K562 (cell line): ENCODE data around the gene GLMP. TPM values are rescaled to one million over a fixed set of nuclear protein-coding genes. Genes with fewer than 3 reads are reported as not detected.

Experiments used
- CREM ChIP-seq: IDR thresholded peaks from 2 replicates; pipeline ENCODE4 v1.6.1; 2014; ENCODE audit warnings: antibody characterized with exemption, low read depth
- FOXP1 ChIP-seq: sonication (generic); formaldehyde crosslinking; IDR thresholded peaks from 2 replicates; pipeline ENCODE4 v1.8.0; 2022; ENCODE audit warnings: mild to moderate bottlenecking, missing genetic modification reagents
- HOMEZ ChIP-seq: fragments of 250-450 bp; sonication (Bioruptor Pico); IDR thresholded peaks from 2 replicates; pipeline ENCODE4 v1.4.0; 2020; ENCODE audit warnings: mild to moderate bottlenecking, moderate library complexity
- NFIX ChIP-seq: fragments of 250-450 bp; sonication (Bioruptor Pico); IDR thresholded peaks from 2 replicates; pipeline ENCODE4 v1.4.0; 2020; ENCODE audit warnings: low read depth, mild to moderate bottlenecking, moderate library complexity
- POLR3A ChIP-seq: IDR thresholded peaks from 2 replicates; pipeline ENCODE4 v1.6.1; 2011; ENCODE audit warnings: borderline replicate concordance, mild to moderate bottlenecking, moderate library complexity; ENCODE audit not compliant: insufficient read length, insufficient read depth; ENCODE audit errors: extremely low read depth
- RNF2 ChIP-seq: sonication (generic); IDR thresholded peaks from 2 replicates; pipeline ENCODE4 v1.6.1; 2016
- SIN3A ChIP-seq, 2 experiments: fragments of 150-350 bp in 1 of 2; IDR thresholded peaks; 2 replicates each; pipeline ENCODE4 v1.6.1; 2011 to 2016; ENCODE audit warnings: borderline replicate concordance in 2 of 2, low read depth in 2 of 2, low read length in 2 of 2, mild to moderate bottlenecking in 2 of 2, moderate library complexity in 2 of 2; ENCODE audit not compliant: control insufficient read depth in 1 of 2
- SNRNP70 ChIP-seq: fragments of 200-400 bp; formaldehyde crosslinking; optimal IDR thresholded peaks from 2 replicates; pipeline ENCODE3; 2017; ENCODE audit warnings: low read depth, low read length
- SP1 ChIP-seq: sonication (generic); formaldehyde crosslinking; IDR thresholded peaks from 2 replicates; pipeline ENCODE4 v1.8.1; 2022; ENCODE audit warnings: mild to moderate bottlenecking, missing genetic modification reagents
- TAF1 ChIP-seq: IDR thresholded peaks from 2 replicates; pipeline ENCODE4 v1.6.1; 2011; ENCODE audit warnings: mild to moderate bottlenecking, low read length, moderate library complexity; ENCODE audit not compliant: insufficient read depth, control insufficient read depth, severe bottlenecking; ENCODE audit errors: extremely low read depth
- TBL1XR1 ChIP-seq, 2 experiments: IDR thresholded peaks; 2 replicates each; pipeline ENCODE4 v1.6.1; 2012; ENCODE audit warnings: improper control_type of control experiment in 2 of 2, low read length in 2 of 2, mild to moderate bottlenecking in 1 of 2
- ZFX ChIP-seq: sonication (generic); formaldehyde crosslinking; IDR thresholded peaks from 2 replicates; pipeline ENCODE4 v1.8.0; 2022; ENCODE audit warnings: mild to moderate bottlenecking, missing genetic modification reagents, moderate library complexity
- ZNF436 ChIP-seq: fragments of 250-450, 450-650 bp; sonication (Bioruptor Pico); formaldehyde crosslinking; IDR thresholded peaks from 2 replicates; pipeline ENCODE4 v1.7.0; 2020; ENCODE audit warnings: mild to moderate bottlenecking
- polyA plus RNA-seq, 8 experiments: library from polyadenylated mRNA; depleted of rRNA in 4 of 8; stranded (reverse) in 5 of 8; unstranded in 3 of 8; fragments of >200 nt; fragmentation: Nextera tagmentation in 2 of 8; fragmentation: Illumina TruSeq in 1 of 8; extraction: Ambion mirVana in 2 of 8; extraction: Trizol in 1 of 8; gene quantifications; 2 replicates each; pipeline versions ENCODE4 v1.2.1 to v1.2.3, GENCODE V29; 2011 to 2014; ENCODE audit warnings: inconsistent platforms in 1 of 8, missing spikeins in 1 of 8
- total RNA-seq, 7 experiments: library from RNA; depleted of rRNA in 6 of 7; stranded (reverse); fragments of >200 nt in 6 of 7; fragmentation: Illumina TruSeq in 2 of 7; extraction: Trizol in 2 of 7; gene quantifications; 2 replicates each; pipeline versions ENCODE4 v1.2.1 to v1.2.3, GENCODE V29; 2011 to 2021; ENCODE audit warnings: low replicate concordance in 1 of 7
- TF ChIP-seq, protein P1 (sequence below), 2 experiments: fragments of 450-650 bp; IDR thresholded peaks; 2 replicates each; pipeline ENCODE4 v1.6.1; 2018; ENCODE audit warnings: mild to moderate bottlenecking in 2 of 2, low read depth in 1 of 2; ENCODE audit not compliant: partially characterized antibody in 2 of 2
- TF ChIP-seq, protein P2 (sequence below): fragments of 250-450 bp; sonication (Bioruptor Pico); IDR thresholded peaks from 2 replicates; pipeline ENCODE4 v1.5.0; 2021; ENCODE audit warnings: mild to moderate bottlenecking, borderline replicate concordance
- TF ChIP-seq, protein P3 (sequence below): fragments of 450-650 bp; IDR thresholded peaks from 2 replicates; pipeline ENCODE4 v1.7.0; 2016; ENCODE audit warnings: borderline replicate concordance

Gene GLMP
- total and polyA plus RNA-seq, 9 of the 15 experiments (the other 6 are each of a cell fraction or from before 2014, with no cell fraction given) = 8.3 to 28.2 (median 22.4) TPM

GRCh38 chr1:156338180-156338976 lies 42.9 kb upstream of the GLMP start, which contains the start of the genes CCT3 and TSACC (continued):
- TF ChIP-seq HOMEZ (no peak), FOXP1 (CRISPR knock-in tag) (0 out of 2 replicates have a peak, but pooled peaks have one; percentile 16), RNF2 (peak; percentile 70; the same call in 1 of the 2 replicates), POLR3A (no peak), ZFX (CRISPR knock-in tag) (peak; percentile 43; the same call in 1 of the 2 replicates), ZNF436 (CRISPR knock-in tag) (no peak), NFIX (CRISPR knock-in tag) (peak; percentile 59; the same call in 1 of the 2 replicates), SIN3A (IDR thresholded peaks at IDR 0.05; ENCODE audit: borderline replicate concordance in 2 of 2, control insufficient read depth in 1 of 2, low read depth in 2 of 2, low read length in 2 of 2) (peak; percentile 23 to 74; a peak in 1 of 4 replicates), SP1 (CRISPR knock-in tag) (peak; percentile 63), CREM (peak; percentile 95), TAF1 (peak; percentile 82), TBL1XR1 (IDR thresholded peaks at IDR 0.05; ENCODE audit: low read length in 2 of 2) (peak in 1 of 2 experiments; percentile 67; a peak in 1 of 4 replicates), SNRNP70 (no peak)
- TF ChIP-seq, protein P1, sequence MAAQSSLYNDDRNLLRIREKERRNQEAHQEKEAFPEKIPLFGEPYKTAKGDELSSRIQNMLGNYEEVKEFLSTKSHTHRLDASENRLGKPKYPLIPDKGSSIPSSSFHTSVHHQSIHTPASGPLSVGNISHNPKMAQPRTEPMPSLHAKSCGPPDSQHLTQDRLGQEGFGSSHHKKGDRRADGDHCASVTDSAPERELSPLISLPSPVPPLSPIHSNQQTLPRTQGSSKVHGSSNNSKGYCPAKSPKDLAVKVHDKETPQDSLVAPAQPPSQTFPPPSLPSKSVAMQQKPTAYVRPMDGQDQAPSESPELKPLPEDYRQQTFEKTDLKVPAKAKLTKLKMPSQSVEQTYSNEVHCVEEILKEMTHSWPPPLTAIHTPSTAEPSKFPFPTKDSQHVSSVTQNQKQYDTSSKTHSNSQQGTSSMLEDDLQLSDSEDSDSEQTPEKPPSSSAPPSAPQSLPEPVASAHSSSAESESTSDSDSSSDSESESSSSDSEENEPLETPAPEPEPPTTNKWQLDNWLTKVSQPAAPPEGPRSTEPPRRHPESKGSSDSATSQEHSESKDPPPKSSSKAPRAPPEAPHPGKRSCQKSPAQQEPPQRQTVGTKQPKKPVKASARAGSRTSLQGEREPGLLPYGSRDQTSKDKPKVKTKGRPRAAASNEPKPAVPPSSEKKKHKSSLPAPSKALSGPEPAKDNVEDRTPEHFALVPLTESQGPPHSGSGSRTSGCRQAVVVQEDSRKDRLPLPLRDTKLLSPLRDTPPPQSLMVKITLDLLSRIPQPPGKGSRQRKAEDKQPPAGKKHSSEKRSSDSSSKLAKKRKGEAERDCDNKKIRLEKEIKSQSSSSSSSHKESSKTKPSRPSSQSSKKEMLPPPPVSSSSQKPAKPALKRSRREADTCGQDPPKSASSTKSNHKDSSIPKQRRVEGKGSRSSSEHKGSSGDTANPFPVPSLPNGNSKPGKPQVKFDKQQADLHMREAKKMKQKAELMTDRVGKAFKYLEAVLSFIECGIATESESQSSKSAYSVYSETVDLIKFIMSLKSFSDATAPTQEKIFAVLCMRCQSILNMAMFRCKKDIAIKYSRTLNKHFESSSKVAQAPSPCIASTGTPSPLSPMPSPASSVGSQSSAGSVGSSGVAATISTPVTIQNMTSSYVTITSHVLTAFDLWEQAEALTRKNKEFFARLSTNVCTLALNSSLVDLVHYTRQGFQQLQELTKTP (IDR thresholded peaks at IDR 0.05; ENCODE audit: low read depth in 1 of 2, partially characterized antibody in 2 of 2) = peak in 1 of 2 experiments; percentile 95
- TF ChIP-seq, protein P2, sequence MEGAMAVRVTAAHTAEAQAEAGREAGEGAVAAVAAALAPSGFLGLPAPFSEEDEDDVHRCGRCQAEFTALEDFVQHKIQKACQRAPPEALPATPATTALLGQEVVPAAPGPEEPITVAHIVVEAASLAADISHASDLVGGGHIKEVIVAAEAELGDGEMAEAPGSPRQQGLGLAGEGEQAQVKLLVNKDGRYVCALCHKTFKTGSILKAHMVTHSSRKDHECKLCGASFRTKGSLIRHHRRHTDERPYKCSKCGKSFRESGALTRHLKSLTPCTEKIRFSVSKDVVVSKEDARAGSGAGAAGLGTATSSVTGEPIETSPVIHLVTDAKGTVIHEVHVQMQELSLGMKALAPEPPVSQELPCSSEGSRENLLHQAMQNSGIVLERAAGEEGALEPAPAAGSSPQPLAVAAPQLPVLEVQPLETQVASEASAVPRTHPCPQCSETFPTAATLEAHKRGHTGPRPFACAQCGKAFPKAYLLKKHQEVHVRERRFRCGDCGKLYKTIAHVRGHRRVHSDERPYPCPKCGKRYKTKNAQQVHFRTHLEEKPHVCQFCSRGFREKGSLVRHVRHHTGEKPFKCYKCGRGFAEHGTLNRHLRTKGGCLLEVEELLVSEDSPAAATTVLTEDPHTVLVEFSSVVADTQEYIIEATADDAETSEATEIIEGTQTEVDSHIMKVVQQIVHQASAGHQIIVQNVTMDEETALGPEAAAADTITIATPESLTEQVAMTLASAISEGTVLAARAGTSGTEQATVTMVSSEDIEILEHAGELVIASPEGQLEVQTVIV (CRISPR knock-in tag) = no peak
- TF ChIP-seq, protein P3, sequence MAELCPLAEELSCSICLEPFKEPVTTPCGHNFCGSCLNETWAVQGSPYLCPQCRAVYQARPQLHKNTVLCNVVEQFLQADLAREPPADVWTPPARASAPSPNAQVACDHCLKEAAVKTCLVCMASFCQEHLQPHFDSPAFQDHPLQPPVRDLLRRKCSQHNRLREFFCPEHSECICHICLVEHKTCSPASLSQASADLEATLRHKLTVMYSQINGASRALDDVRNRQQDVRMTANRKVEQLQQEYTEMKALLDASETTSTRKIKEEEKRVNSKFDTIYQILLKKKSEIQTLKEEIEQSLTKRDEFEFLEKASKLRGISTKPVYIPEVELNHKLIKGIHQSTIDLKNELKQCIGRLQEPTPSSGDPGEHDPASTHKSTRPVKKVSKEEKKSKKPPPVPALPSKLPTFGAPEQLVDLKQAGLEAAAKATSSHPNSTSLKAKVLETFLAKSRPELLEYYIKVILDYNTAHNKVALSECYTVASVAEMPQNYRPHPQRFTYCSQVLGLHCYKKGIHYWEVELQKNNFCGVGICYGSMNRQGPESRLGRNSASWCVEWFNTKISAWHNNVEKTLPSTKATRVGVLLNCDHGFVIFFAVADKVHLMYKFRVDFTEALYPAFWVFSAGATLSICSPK = no peak; the same call in 1 of the 2 replicates
